ENCODE results near the gene MAP3K19.
"Not testable (repeated sequence)": the region's sequence is repeated elsewhere in the genome, so short reads cannot be mapped to it uniquely, and the experiment has no call there.

Gene MAP3K19

GRCh38 chr2:134977104-134977503 lies 70.1 kb downstream of the MAP3K19 start:
- DNase-seq, result not testable (repeated sequence)

GRCh38 chr2:134976074-134976702 lies 71.1 kb downstream of the MAP3K19 start:
- no peak for DNase-seq

GRCh38 chr2:134975281-134976009 lies 71.8 kb downstream of the MAP3K19 start:
- DNase-seq, result no peak

DNA sequence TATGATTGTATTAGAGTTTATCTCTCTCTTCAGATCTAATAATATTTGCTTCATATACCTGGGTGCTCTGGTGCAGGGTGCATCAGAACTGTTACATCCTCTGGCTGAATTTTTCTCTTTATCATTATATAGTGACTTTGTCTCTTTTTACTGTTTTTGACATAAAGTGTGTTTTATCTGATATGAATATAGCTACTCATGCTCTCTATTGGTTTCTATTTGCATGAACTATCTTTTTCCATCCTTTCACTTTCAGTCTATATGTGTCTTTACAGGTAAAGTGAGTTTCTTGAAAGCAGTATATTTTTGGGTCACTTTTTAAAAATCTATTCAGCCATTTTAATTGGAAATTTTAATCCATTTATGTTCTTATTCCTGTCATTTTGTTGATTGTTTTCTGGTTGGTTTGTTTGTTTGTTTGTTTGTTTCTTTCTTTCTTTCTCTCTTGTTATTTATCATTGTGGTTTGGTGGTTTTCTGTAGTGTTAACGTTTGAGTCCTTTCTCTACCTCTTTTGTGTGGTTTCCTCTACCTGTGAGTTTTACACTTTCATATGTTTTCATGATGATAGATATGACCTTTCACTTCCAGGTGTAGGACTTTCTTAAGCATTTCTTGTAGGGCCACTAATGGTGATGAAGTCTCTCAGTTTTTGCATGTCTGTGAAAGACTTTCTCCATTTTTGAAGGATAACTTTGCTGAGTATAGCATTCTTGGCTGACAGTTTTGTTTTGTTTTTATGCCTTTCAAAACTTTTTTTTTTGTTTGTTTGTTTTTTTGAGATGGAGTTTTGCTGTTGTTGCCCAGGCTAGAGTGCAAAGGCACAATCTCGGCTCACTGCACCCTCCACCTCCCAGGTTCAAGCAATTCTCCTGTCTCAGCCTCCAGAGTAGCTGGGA lies 73.8 kb downstream of the MAP3K19 start:
- DNase-seq, result no peak

DNA sequence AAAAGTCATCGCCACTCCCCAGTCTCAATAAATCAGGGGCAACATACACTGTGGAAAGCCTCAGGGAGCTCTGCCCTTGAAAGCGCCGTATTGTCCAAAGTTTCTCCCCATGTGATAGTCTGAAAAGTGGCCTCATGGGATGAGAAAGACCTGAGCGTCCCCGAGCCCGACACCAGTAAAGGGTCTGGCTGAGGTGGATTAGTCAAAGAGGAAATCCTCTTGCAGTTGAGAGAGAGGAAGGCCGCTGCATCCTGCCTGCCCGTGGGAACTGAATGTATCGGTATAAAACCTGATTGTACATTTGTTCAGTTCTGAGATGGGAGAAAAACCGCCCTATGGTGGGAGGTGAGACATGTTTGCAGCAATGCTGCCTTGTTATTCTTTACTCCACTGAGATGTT lies 80.1 kb downstream of the MAP3K19 start:
- not testable (repeated sequence) for DNase-seq

DNA sequence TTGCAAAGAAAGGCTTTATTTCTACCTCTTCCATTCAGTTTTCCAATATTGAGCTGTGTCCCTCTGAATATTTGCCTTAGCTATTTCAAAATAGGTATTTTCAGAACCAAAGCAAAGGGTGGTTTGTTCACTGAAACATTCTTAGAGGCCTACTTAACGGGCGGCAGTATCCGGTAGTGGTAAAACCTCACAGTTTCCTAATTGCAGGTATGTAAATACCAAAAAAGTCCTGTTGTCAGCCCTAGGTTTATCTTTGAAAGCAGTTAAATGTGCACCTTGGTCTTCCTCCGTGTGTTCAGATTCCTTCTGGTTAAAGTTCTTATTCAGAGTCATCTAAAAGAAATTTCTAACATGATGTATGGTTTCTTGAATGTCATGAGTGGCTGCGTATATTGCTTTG lies 89.8 kb downstream of the MAP3K19 start:
- no peak for DNase-seq

DNA sequence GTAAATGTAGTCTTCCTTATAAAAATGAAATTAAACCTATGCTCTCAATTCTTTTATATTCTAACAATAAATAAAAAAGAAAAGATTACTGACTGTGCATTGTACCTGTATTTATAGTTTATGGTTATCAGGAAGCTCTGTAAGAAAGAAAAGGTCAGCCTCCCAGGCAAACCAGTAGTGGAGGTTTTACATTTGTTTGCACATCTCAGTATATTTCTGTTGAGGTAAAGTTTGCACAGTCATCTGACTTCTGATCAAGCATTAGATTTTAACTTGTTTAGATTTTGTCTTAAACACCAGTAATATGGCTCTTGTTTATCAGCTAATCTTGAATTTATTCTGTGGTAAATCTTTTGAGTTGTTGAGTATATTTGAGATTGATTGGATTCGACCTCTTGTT lies 91.5 kb downstream of the MAP3K19 start:
- no peak for DNase-seq

GRCh38 chr2:134954065-134954464 lies 93.2 kb downstream of the MAP3K19 start:
- no peak for DNase-seq

DNA sequence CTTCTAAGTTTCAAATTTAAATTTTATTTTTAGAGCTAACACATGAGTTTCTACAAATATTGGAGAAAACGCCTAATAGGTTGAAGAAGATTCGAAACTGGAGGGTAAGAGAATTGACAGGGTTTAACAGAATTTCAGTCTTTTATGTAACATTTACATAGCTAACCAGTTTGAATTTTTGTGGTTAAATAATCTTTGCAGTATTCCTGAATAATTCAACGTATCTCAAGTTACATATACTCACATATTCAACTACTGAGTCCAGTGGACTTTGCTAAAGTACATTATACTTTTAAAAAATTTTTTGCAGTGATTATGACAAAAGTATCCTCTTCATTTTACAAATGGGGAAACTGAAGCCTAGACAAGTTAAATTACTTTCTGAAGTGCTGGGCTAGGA lies 94.6 kb downstream of the MAP3K19 start:
- no peak for DNase-seq

DNA sequence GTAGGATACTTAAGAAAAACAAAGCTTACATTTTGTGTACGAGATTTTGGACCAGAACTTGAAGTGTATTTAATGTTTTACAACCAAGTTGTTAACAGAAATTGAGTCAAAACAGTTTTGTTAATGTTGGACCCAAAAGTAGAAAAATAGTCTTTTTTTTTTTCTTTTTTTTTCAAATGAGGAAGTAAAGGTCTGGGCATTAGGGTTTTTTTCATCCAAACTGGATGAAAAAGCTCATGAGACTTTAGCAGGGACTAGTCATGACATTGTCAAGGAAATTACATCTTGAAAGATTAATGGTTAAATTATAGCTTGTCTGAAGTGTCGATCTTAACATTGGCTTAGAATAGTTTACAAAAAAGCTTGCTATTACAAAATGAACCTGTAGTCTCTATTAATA lies 96.4 kb downstream of the MAP3K19 start:
- no peak for DNase-seq

DNA sequence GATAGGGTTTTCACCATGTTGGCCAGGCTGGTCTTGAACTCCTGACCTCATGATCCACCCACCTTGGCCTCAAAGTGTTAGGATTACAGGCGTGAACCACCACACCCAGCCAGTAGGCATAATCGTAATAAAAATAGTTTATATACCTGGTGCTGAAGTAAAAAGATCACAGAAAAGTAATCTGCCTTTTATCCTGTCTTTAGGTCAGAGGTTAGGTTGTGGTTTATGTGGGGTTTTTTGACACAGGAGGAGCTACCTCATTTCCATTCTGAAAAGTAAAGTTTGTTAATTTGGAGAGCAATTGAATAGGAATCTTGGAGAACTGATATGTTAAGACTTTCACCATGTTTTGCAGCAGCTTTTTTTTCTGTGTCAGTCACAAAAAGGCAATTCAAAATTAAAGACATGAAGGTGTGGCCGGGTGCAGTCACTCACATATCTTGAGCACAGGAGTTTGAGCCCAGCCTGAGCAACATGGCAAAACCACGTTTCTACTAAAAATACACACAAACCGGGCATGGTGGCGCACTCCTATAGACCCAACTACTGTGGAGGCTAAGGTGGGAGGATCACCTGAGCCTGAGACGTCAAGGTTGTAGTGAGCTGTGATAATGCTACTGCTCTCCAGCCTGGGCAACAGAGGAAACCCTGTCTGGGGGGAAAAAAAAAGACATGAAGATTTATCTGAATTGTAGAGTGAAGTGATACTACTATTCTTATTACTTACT lies 97.1 kb downstream of the MAP3K19 start:
- no peak for DNase-seq

DNA sequence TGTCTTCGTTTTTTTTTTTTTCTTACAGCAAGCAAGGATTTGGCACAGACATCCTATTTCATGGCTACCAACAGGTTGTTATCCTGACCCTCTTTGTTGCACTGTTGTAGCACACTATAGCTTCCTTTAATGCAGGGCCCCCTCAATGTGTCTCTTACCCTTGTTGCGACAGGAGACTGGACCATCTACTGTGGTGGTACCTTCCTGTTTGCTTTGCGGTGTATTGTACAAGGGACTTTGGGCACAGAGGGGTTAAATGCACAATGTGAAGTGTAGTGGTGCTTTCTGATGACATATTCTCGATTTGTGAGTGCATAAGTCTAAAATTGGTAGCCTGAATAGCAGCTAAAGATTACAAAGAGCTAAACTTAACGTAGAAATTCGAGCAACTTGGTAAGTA lies 101.2 kb downstream of the MAP3K19 start:
- DNase-seq, result no peak

- no peak for DNase-seq
These were observed 102.3 kb downstream of the MAP3K19 start for GRCh38 chr2:134944975-134945374.

- DNase-seq, result no peak
These were observed 103.7 kb downstream of the MAP3K19 start for GRCh38 chr2:134943540-134943939.

DNA sequence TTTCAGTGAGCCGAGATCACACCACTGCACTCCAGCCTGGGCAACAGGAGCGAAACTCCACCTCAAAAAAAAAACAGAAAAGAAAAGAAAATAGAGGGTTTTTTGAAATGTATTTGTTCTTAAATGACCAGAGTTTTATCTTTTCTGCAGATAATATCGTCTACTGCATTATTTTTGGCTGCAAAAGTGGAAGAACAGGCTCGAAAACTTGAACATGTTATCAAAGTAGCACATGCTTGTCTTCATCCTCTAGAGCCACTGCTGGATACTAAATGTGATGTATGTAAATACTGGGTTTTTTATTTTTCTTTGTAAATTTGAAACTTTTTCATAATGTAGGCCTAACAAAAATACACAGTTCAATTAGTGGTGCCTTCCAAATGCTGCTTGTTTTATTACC lies 110.6 kb downstream of the MAP3K19 start:
- DNase-seq, result no peak

DNA sequence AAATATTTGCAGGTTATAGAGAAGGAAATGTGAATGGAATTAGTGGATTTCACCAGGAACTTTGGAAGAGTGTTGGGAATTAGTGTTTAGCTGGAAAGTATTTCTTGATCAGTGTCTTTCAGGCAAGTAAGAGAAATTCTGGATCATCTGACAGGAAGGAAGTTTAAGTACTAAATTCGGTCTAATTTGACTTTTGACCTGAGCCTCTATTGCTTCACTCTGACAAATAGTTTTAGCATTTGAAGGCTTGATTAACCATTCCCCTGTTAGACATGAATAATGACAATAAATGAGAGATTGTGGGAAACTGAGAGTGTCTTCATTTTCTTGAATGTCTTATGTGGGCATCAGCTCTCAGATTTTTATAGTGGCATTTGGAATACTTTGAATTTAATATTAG lies 112.6 kb downstream of the MAP3K19 start:
- no peak for DNase-seq

- no peak for DNase-seq
These were observed 113.1 kb downstream of the MAP3K19 start for GRCh38 chr2:134934150-134934549.

DNA sequence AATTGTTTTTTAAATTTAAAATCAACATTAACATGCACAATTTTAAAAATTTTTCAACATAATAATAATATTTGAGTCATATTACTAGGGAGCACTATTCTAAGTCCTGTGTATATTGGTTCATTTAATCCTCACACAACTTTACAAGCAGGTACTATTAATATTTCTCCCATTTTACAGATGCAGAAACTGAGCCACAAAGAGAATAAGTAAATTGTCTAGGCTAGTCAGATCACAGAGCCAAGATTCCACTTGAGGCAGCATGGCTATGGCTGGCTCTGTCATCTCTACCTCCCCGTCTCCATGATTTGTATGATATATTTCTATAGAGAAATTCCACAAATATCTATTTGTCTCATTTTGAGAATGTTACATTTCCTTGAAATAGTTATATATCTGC lies 113.5 kb downstream of the MAP3K19 start:
- DNase-seq, result no peak

- no peak for DNase-seq
These were observed 114.3 kb downstream of the MAP3K19 start for GRCh38 chr2:134932864-134933526.

GRCh38 chr2:134927195-134927594 lies 120.1 kb downstream of the MAP3K19 start:
- DNase-seq, result no peak

DNA sequence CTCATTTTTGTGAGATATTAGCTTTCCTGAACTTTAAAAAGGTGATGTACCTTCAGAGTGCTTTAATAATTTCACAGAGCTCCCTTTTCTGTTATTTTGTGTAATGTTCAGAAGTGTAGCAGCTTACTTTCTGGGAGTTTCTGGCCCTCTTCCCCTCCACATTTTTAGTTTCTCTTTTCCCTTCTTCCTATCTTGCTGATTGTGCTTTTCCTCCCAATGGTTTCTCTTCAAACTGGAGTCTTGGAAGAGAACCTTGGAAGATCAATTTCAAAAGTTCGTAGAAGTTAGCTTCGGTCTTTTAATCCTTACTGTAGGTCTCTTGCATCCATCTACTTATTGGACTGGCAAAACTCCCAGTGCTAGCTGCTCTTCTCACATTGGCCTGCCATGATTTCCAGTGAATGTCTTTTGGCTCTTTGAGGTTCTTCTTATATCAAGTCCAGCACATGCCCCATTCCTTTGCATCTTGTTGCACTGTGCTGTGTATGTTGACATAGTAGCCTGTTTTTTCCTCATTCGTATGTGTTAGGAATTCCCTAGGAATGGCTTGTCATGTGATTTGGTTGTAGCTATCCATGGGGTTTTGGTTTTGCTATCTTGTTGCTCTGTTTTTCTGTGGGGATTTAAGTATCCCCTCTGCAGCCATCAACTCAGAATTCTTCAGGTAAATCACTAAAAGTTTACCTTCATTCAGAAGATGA lies 120.9 kb downstream of the MAP3K19 start:
- DNase-seq, result no peak

GRCh38 chr2:134924912-134925311 lies 122.3 kb downstream of the MAP3K19 start:
- DNase-seq, result no peak

All from GOT3 (cell line).